Spinal cord (tissue), 10 donors: ENCODE data around the gene RNH1. TPM values are rescaled to one million over a fixed set of nuclear protein-coding genes. Genes with fewer than 3 reads are reported as not detected.

Source experiments
- DNase-seq, 6 donors: peaks; one replicate each; pipeline versions ENCODE4 v3.0.0 to v3.0.0-alpha.2; 2013 to 2015; ENCODE audit warnings: low spot score in 6 of 6, low read depth in 4 of 6
- H3K27ac ChIP-seq: one replicate; pipeline ENCODE4 v1.5.1; 2013; ENCODE audit warnings: low read depth, low read length, control low read depth
- H3K27me3 ChIP-seq: one replicate; pipeline ENCODE4 v1.6.1; 2013; ENCODE audit warnings: low read length; ENCODE audit not compliant: control insufficient read depth, insufficient read depth
- H3K36me3 ChIP-seq: one replicate; pipeline ENCODE4 v1.6.1; 2013; ENCODE audit warnings: low read length; ENCODE audit not compliant: control insufficient read depth, insufficient read depth
- H3K4me1 ChIP-seq: one replicate; pipeline ENCODE4 v1.6.1; 2013; ENCODE audit warnings: low read length; ENCODE audit not compliant: control insufficient read depth, insufficient read depth
- H3K4me3 ChIP-seq: one replicate; pipeline ENCODE4 v1.5.1; 2013; ENCODE audit warnings: low read depth, low read length, control low read depth
- H3K9me3 ChIP-seq: one replicate; pipeline ENCODE4 v1.6.1; 2013; ENCODE audit warnings: low read length; ENCODE audit not compliant: control insufficient read depth, insufficient read depth
- WGBS: methylation state at CpG from one replicate; pipeline ENCODE4 v1.1.5; 2013; ENCODE audit warnings: missing lambda C conversion rate; ENCODE audit not compliant: insufficient coverage; 5-methylcytosine and 5-hydroxymethylcytosine counted together
- polyA plus RNA-seq, 2 donors: library from polyadenylated mRNA; unstranded; fragments of 120-200 nt; gene quantifications; one replicate each; pipeline ENCODE4 v1.2.1, GENCODE V29; 2013; ENCODE audit not compliant: insufficient read length in 2 of 2
- total RNA-seq, 2 donors: library from RNA; depleted of rRNA in 1 of 2; stranded (reverse); fragments of 120-200 nt in 1 of 2; fragments of >200 nt in 1 of 2; gene quantifications; one replicate each; pipeline versions ENCODE4 v1.2.3 to v1.2.4, GENCODE V29; 2013 to 2014
- donor health status: healthy.

The RNH1 gene
- total and polyA plus RNA-seq, 4 donors, result 62.8 to 119 (median 94.7) TPM

DNA sequence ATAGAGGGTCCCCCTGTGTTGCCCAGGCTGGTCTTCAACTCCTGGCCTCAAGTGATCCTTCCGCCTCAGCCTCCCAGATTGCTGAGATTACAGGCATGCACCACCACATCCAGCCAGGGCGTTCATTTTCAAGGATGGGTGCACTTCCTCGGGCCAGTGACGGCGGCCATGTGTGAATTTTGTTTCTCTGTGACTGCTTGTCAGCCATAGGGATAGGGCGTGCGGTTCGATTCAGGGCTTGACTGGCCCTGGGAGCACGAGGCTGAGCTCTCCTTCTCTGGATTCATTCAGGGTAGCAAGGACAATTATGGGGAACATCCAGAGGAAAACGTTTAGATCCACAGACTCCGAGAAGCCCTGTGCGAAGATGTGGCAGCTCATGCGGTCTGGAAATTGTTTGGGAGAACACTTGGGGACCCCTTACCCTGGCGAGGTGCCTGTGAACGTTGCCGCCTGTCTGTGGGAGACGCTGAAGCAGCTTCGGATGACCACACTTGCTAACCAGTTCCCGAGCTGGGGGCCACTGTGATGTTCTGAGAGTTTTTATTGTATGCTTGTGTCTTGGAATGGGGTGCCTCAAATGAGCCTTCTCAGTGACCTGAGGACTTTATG lies 54.0 kb downstream of the RNH1 start:
- DNase-seq, result no peak
- WGBS, result 93% methylated on average over 19 of the region's 19 CpGs
- Histone ChIP-seq H3K27me3 (no peaks in the 10 kb centered on the region), H3K27ac (no peak overlapping the region), H3K36me3 (peaks cover 59% of the 10 kb centered on the region), H3K4me3 (no peak overlapping the region), H3K9me3 (no peaks in the 10 kb centered on the region), H3K4me1 (peaks cover 34% of the 10 kb centered on the region)

DNA sequence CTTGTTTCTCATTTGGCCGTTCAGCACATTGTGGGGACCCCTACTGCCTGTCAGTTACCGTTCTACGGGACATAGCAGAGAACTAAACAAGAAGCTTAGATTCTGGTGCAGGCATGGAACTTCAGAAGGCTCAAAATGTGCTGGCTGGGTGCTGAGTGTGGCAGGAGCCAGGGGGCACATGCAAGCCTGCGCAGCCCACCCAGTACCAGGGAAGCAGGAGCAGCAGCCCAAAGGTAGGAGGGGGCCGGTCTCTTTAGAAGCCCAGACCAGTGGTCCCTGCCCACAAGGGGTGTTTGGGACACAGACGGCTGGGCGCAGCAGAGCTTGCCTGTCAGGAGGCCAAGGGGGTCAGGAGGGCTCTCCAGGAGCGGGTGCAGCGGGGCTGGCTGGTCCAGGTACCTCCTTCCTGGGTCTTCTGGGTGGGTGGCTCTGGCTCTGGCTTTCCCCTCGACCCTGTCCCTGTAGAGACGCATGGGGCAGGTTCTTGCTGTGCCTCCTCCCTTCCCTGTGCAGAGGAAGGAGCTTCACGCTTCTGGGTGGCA lies 54.8 kb downstream of the RNH1 start:
- no peak overlapping the region for H3K4me3 ChIP-seq
- H3K9me3 ChIP-seq, result no peaks in the 10 kb centered on the region
- peaks cover 37% of the 10 kb centered on the region for H3K4me1 ChIP-seq
- DNase-seq, result no peak
- peaks cover 58% of the 10 kb centered on the region for H3K36me3 ChIP-seq
- no peaks in the 10 kb centered on the region for H3K27me3 ChIP-seq
- no peak overlapping the region for H3K27ac ChIP-seq
- WGBS, result 89% methylated on average over 11 of the region's 12 CpGs

DNA sequence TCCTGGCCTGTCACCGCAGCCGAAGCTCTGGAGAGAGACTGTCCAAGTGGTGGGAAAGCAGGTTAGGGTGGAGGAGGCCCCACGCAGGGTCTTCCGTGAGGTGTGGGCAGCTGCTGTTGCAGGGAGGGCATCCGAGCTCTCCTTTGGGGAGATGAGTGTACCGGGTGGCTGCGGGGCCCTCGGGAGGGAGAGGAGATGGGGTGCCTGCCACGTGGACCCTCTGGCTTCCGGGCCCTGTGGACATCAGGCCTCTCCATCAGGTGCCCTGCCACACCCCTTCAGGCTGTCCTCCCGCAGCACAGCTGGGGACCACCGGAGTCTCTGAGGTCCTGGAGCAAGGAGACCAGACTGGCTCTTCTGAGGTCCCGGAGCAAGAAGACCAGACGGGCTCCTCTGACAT lies 55.3 kb downstream of the RNH1 start:
- H3K4me3 ChIP-seq, result peak overlapping the region; percentile 90
- H3K36me3 ChIP-seq, result peaks cover 54% of the 10 kb centered on the region
- H3K27ac ChIP-seq, result no peak overlapping the region
- no peaks in the 10 kb centered on the region for H3K27me3 ChIP-seq
- H3K4me1 ChIP-seq, result peaks cover 37% of the 10 kb centered on the region
- H3K9me3 ChIP-seq, result no peaks in the 10 kb centered on the region
- no peak for DNase-seq
- 91% methylated on average over 14 of the region's 14 CpGs for WGBS

DNA sequence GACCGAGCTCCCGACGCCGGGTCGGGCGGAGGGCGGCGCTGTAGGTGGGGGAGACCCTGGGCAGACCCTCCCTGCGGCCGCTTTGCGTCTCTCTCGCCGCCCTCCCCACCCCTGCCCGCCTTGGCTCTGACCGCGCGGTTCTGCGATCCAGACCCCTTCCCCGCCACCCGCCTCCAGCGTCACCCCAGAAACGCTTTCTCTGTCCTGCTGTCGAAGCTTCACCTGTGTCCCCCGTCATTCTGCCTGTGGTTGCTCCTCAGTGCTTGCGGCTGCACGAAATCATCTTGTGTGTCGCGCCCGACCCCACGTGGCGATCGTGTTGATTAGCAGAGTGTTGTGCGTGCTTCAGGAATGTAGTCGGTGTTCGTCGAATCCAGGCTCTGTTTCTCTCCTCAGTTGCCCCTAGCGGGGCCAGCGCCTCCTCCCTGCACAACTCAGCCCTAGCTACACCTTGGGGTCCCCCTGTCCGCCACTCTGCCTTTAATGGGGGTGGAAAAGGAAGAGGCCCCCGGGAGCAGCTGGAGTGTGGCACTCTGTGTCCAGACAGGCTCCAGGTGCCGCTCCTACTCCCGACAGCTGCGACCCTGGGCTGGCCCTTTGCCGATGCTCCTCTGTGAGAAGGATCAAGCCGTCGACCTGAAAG lies 56.1 kb downstream of the RNH1 start:
- Histone ChIP-seq H3K27me3 (no peaks in the 10 kb centered on the region), H3K36me3 (peaks cover 46% of the 10 kb centered on the region), H3K9me3 (no peaks in the 10 kb centered on the region), H3K4me3 (peak overlapping the region; percentile 90), H3K27ac (no peak overlapping the region), H3K4me1 (peaks cover 40% of the 10 kb centered on the region)
- WGBS, result 2% methylated on average over 36 of the region's 46 CpGs
- DNase-seq, result peak in 3 of 6 donors; percentile 37 to 86 (median 76)

DNA sequence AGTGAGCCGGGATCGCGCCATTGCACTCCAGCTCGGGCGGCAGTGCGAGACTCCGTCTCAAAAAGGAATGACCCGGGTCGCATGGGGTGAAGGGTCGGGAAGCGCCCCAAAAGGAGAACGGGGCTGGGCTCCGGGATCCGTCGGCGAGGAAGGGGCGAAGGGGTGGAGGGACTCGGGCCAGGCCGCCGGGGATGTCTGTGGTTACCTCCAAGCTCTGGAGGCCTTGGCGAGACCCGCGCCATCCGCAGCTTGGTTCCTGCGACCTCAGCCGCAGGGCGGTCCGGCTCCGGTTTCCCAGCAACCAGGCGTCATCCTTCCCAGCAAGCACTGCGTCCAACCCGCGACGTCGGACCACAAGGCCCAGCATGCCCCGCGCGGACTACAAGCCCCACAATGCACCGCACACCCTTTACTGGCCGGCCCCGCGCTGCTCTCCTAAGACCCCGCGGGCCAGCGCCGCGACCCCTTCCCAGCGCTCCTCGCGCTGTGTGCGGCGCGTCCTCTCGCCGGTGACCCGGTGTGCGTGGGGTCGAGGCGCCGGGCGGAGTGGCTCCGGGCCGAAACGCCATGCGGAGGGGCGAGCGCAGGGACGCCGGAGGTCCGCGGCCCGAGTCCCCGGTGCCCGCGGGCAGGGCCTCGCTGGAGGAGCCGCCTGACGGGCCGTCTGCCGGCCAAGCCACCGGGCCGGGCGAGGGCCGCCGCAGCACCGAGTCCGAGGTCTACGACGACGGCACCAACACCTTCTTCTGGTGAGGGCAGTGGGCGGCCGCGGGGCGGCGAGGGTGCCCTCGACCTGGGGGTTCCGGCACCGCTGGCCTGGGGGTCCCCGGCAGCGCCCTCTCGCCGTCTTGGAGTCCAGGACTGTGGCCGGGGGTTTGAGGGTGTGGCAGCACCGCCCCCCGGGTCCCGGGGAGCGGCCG lies 56.9 kb downstream of the RNH1 start, which contains the start of gene PTDSS2:
Gene PTDSS2 (plus strand): TSS at position 391 of the 920 bp plus-strand sequence. CDS start 177 bp downstream, at position 568.
- no peaks in the 10 kb centered on the region for H3K9me3 ChIP-seq
- WGBS, result under 1% methylated on average over 108 of the region's 108 CpGs
- peak within 1 kb of the TSS; percentile 90 for H3K4me3 ChIP-seq
- peak within 1 kb of the TSS; percentile 98 for H3K27ac ChIP-seq
- H3K36me3 ChIP-seq, result peaks cover 38% of the 10 kb centered on the region
- DNase-seq, result peak; percentile 87 to 99 (median 96)
- peaks cover 44% of the 10 kb centered on the region for H3K4me1 ChIP-seq
- no peaks in the 10 kb centered on the region for H3K27me3 ChIP-seq

DNA sequence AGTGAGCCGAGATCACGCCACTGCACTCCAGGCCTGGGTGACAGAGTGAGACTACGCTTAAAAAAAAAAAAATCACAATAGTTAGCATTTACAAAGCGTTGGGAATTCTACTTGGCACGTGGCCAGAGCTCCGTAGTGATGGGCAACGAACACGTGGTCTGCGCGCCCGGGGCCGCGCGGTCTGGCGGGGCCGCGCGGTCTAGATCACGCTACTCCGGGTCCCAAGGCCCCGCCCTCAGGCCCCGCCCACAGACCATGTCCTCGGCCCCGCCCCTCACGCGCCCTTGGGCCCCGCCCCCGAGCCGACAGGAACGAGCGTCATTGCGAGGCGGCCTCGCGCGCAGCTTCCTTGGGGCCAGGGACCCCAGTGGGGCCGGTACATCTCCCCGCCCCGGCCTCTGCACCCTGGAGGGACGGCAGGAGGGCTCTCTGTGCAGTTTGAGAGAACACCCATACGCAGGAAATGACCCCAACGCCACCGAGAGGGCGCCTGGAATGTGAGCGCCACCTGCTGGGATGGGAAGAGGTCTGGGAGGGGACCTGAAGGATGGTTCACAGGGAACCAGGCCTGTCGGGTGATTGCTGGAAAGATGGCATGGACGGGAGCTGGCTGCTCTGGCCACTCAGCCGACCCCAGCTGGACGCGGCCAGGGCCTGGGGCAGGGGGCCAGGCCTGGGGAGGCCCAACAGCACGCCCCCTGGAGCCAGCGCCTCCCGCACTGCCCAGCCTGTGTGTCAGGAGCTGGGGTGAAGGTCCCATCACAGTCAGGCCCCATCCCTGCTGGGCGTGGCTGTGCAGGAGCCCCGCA lies 58.9 kb downstream of the RNH1 start:
- no peaks in the 10 kb centered on the region for H3K27me3 ChIP-seq
- peaks cover 19% of the 10 kb centered on the region for H3K36me3 ChIP-seq
- peak overlapping the region; percentile 98 for H3K27ac ChIP-seq
- no peaks in the 10 kb centered on the region for H3K9me3 ChIP-seq
- under 1% methylated on average over 51 of the region's 55 CpGs for WGBS
- DNase-seq, result peak; percentile 71 to 97 (median 88)
- H3K4me1 ChIP-seq, result peaks cover 44% of the 10 kb centered on the region
- peak overlapping the region; percentile 77 for H3K4me3 ChIP-seq

DNA sequence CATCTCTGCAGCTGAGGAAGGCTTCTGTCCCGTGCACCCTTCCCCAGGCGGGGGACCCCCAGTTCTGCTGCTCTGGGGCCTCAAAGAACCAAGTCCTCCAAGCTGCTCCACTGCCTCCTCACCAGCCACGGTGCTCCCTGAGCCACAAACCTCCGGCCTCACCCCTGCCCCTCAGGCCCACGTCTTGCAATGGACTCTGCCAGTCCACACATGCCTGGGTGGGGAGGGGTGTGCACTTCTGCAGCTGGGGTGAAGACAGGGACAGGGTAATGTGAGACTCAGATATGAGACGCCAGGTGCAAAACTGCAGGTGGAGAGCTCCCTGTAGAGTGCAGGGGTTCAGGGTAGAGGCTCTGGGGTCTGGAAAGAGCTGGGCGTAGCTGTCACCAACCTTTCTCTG lies 60.2 kb downstream of the RNH1 start:
- DNase-seq, result no peak
- Histone ChIP-seq H3K9me3 (no peaks in the 10 kb centered on the region), H3K4me3 (no peak overlapping the region), H3K27ac (no peak overlapping the region), H3K36me3 (peaks cover 8% of the 10 kb centered on the region), H3K4me1 (peaks cover 38% of the 10 kb centered on the region), H3K27me3 (peaks cover 8% of the 10 kb centered on the region)
- WGBS, result 95% methylated on average over 3 of the region's 7 CpGs

DNA sequence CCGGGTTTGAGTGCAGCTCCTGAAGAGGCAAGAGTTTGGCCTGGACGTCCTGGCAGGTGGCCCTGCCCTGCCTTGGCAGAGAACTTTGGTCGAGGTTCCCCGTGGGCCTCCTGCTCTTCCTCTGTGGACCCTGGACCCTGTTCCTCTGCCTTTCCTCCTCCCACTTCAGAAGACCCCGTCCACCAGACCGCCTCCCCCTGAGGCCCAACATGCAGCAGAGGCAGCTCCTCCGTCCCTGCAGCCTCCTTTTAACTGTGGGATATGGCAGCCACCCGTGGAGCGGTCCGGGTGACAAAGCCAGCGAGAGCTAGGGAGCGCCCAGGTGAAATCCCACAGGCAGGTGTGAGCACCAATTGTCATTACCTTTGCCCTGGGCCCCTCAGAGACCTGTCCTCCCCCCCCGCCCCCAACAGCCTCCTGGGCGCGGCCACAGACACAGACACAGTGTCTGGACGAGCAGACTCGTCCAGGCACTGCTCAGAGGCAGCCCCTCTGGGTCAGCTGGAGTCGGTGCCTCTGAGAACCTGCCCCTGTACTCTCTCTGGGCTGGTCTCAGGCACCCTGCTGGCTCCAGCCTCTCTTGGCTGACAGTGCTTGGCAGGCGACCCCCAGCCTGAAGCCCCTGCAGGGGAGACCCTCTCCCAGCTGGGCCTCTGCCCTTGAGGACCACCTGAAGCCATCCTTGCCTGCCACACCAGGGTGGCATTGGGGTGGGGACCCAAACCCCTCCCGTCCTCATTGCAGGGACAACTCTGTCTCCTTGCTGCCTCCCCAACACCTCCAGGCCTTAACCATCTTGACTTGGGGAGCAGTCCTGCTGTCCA lies 61.1 kb downstream of the RNH1 start:
- Histone ChIP-seq H3K4me1 (peaks cover 29% of the 10 kb centered on the region), H3K27me3 (peaks cover 17% of the 10 kb centered on the region), H3K36me3 (no peaks in the 10 kb centered on the region), H3K27ac (no peak overlapping the region), H3K4me3 (no peak overlapping the region), H3K9me3 (no peaks in the 10 kb centered on the region)
- DNase-seq, result no peak
- WGBS, result 61% methylated on average over 20 of the region's 20 CpGs
